Kidney (tissue), 14 donors: ENCODE data around the gene PLEKHA3. TPM values are rescaled to one million over a fixed set of nuclear protein-coding genes. Genes with fewer than 3 reads are reported as not detected.
"Not testable (repeated sequence)": the region's sequence is repeated elsewhere in the genome, so short reads cannot be mapped to it uniquely, and the experiment has no call there.

Experiments used
- DNase-seq, 5 donors: peaks; one replicate each; pipeline ENCODE4 v3.0.0-alpha.2; 2013 to 2020
- FAIRE-seq: peaks from 2 replicates; lab custom pipeline; 2012; peaks lifted over from hg19 to GRCh38; lab: Jason Lieb, UNC
- H3K27ac ChIP-seq, 2 donors: one replicate each; pipeline ENCODE4 v1.7.0; 2013; ENCODE audit warnings: low read depth in 2 of 2, low read length in 2 of 2, inconsistent platforms in 1 of 2
- H3K27me3 ChIP-seq: one replicate; pipeline ENCODE4 v1.7.1; 2013; ENCODE audit warnings: low read length, inconsistent platforms; ENCODE audit not compliant: control insufficient read depth, insufficient read depth
- H3K36me3 ChIP-seq, 3 donors: one replicate each; pipeline versions ENCODE4 v1.7.0 to v1.7.1; 2013; ENCODE audit warnings: low read length in 3 of 3, control low read depth in 1 of 3, inconsistent platforms in 1 of 3; ENCODE audit not compliant: insufficient read depth in 3 of 3, control insufficient read depth in 2 of 3
- H3K4me1 ChIP-seq, 3 donors: one replicate each; pipeline versions ENCODE4 v1.7.0 to v1.7.1; 2013; ENCODE audit warnings: low read length in 3 of 3, inconsistent platforms in 1 of 3, low read depth in 1 of 3; ENCODE audit not compliant: control insufficient read depth in 2 of 3, insufficient read depth in 2 of 3
- H3K4me3 ChIP-seq, 3 donors: one replicate each; pipeline versions ENCODE4 v1.7.0 to v1.8.1; 2013; ENCODE audit warnings: low read length in 3 of 3, control low read depth in 1 of 3, inconsistent platforms in 1 of 3
- H3K9ac ChIP-seq, 3 donors: one replicate each; pipeline versions ENCODE4 v1.7.0 to v1.7.1; 2013; ENCODE audit warnings: low read length in 3 of 3, control low read depth in 1 of 3, inconsistent platforms in 1 of 3
- H3K9me3 ChIP-seq, 3 donors: one replicate each; pipeline versions ENCODE4 v1.7.0 to v1.7.1; 2013; ENCODE audit warnings: low read length in 3 of 3, control low read depth in 1 of 3, inconsistent platforms in 1 of 3; ENCODE audit not compliant: control insufficient read depth in 2 of 3, insufficient read depth in 1 of 3
- CTCF ChIP-seq: IDR thresholded peaks from 3 replicates; pipeline ENCODE4 v1.5.1; 2012; ENCODE audit warnings: mild to moderate bottlenecking, moderate library complexity, borderline replicate concordance; ENCODE audit not compliant: insufficient read depth; ENCODE audit errors: extremely low read depth
- intact Hi-C: fragments of 100-400 bp; cut with DNase I; formaldehyde crosslinking; loops from one replicate; pipeline ENCODE4 v1.11.1; 2022
- polyA plus RNA-seq: library from polyadenylated mRNA; stranded (reverse); fragments of 350-450 nt; fragmentation: Illumina TruSeq; extraction: RNeasy Lipid Tissue Mini Kit (QIAGEN cat#74804); gene quantifications from one replicate; pipeline ENCODE4 v1.2.3, GENCODE V29; 2014; ENCODE audit warnings: low read depth, low replicate concordance; ENCODE audit not compliant: insufficient read depth
- total RNA-seq: library from RNA; stranded (reverse); fragmentation: NEBNext Ultra II Directional; extraction: Animal tissue kit (Norgen Biotek cat#: 25700); gene quantifications from one replicate; pipeline ENCODE4 v1.2.1, GENCODE V29; 2021
- donor health status: control.
- donor health status: control.
- donor health status: control.
- donor health status: control.
- donor health status: control.
- donor health status: DM: yes; HTN: yes; CAD: no.
- donor health status: Normal renal cell carcinoma (clear cell type).

The PLEKHA3 gene
- total and polyA plus RNA-seq, 2 donors from 2014 or later, result 9.4 to 34.2 TPM

- no peaks in the 10 kb centered on the region for H3K36me3 ChIP-seq
- H3K9me3 ChIP-seq, result no peaks in the 10 kb centered on the region
- DNase-seq (no peak), FAIRE-seq (no peak)
- no peak overlapping the region for H3K9ac ChIP-seq
- H3K27me3 ChIP-seq, result no peaks in the 10 kb centered on the region
- H3K27ac ChIP-seq, result no peak overlapping the region
- H3K4me1 ChIP-seq, result peaks cover 0 to 3% (median 0%) of the 10 kb centered on the region in 3 donors
- no peak for TF ChIP-seq CTCF
- no peak overlapping the region for H3K4me3 ChIP-seq
- intact Hi-C loops, result no loop called here
These were observed 24.3 kb upstream of the PLEKHA3 start for GRCh38 chr2:178455947-178456346.

DNA sequence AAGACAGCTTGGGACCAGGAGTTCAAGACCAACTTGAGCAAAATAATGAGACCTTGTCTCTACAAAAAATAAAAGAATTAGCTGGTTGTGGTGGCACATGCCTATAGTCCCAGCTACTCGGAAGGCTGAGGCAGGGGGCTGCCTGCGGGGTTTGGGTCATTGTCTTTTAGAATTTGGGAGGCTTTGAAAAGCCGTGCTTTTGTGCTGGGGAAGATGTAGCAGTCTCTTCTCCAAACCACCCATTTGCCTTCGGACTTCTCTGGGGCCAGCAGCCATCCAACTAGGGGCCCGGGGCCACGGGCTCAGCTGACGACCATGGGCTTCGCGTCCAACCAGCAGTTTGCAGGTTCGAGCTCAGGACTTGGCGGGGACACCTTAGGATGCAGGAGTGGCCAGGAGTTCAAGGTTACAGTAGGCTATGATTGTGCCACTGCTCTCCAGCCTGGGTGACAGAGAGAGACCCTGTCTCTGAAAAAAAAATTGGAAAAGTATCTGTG lies 22.8 kb upstream of the PLEKHA3 start:
- FAIRE-seq (no peak), DNase-seq (no peak)
- Histone ChIP-seq H3K27me3 (no peaks in the 10 kb centered on the region), H3K4me1 (peaks cover 0 to 3% (median 0%) of the 10 kb centered on the region in 3 donors), H3K9ac (no peak overlapping the region), H3K4me3 (no peak overlapping the region), H3K27ac (no peak overlapping the region), H3K36me3 (no peaks in the 10 kb centered on the region), H3K9me3 (no peaks in the 10 kb centered on the region)
- no peak for TF ChIP-seq CTCF
- intact Hi-C loops, result no loop called here

DNA sequence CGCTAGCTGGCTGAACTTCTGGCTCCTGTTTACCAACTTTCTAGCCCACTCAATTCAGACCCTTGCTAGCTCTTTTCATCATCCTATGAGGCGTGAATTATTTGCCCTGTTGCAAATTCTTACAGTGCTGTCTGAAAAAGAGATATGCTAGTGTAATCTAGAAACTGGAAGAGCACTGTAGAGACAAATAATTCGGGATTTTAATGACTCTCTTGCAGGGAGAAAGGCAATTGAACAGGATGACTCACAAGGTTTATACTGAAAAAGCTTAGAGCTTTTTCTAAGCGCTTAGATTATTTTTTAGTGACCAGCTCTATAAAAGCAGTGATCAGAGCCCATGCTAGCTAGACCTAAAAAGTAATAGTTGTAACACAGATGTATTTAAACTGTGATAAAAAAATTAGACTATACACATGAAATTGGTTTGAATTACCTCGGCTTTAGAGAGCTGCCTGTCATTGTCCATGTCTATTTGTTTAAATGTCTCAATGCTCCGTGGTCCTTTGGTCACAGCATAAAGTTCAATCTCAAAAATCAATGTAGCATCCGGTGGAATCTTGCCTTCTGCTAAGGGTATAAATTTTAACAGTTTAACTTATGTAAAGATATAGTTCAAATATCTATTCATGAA lies 10.9 kb upstream of the PLEKHA3 start:
- Histone ChIP-seq H3K4me1 (no peaks in the 10 kb centered on the region), H3K36me3 (no peaks in the 10 kb centered on the region), H3K4me3 (no peak overlapping the region), H3K27ac (no peak overlapping the region), H3K9me3 (no peaks in the 10 kb centered on the region), H3K27me3 (no peaks in the 10 kb centered on the region), H3K9ac (no peak overlapping the region)
- intact Hi-C loops, result no loop called here
- no peak for TF ChIP-seq CTCF
- FAIRE-seq (no peak), DNase-seq (no peak)

GRCh38 chr2:178471313-178471712 lies 8.9 kb upstream of the PLEKHA3 start:
- H3K4me3 ChIP-seq, H3K9me3 ChIP-seq, intact Hi-C loops, H3K9ac ChIP-seq, FAIRE-seq, H3K27me3 ChIP-seq, H3K36me3 ChIP-seq, H3K27ac ChIP-seq, H3K4me1 ChIP-seq, DNase-seq: not testable (repeated sequence)
